T-helper 2 cell treated with Interferon-gamma antibody and Interleukin-4, amounts not matched to agents 100 ng/mL and 5 ng/mL, for 36 hours (primary cell): ENCODE data around the gene HMCN2. TPM values are rescaled to one million over a fixed set of nuclear protein-coding genes. Genes with fewer than 3 reads are reported as not detected.

Source experiments
- intact Hi-C: fragments of 100-400 bp; cut with micrococcal nuclease; formaldehyde crosslinking; loops from one replicate; pipeline ENCODE4 v1.15.1; 2023
- total RNA-seq: library from RNA; stranded (reverse); gene quantifications from 2 replicates; pipeline ENCODE4 v1.2.3, GENCODE V29; 2022

HMCN2 gene
- total RNA-seq, 1 donor from 2014 or later = not detected

DNA sequence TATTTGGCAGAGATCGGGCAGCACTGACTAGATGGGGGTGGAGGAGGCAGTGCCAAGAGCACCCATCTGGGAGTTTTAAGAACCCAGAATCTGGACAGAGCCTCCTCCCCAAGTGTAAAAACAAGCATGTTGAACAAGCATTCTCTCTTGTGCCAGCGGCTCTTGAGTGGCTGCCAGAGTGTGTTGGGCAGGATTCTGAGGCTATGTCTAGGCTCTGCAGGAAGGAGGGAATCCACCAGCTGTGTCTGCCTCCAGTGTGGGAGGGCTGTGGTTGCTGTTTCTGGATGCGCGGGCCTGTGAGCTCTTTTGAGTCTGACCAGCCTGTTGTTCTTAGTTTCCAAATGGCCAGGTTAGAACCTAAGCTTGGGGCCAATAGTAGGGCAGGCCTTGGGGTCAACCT is 39.8 kb downstream of the HMCN2 start:
- intact Hi-C loops = no loop called here

DNA sequence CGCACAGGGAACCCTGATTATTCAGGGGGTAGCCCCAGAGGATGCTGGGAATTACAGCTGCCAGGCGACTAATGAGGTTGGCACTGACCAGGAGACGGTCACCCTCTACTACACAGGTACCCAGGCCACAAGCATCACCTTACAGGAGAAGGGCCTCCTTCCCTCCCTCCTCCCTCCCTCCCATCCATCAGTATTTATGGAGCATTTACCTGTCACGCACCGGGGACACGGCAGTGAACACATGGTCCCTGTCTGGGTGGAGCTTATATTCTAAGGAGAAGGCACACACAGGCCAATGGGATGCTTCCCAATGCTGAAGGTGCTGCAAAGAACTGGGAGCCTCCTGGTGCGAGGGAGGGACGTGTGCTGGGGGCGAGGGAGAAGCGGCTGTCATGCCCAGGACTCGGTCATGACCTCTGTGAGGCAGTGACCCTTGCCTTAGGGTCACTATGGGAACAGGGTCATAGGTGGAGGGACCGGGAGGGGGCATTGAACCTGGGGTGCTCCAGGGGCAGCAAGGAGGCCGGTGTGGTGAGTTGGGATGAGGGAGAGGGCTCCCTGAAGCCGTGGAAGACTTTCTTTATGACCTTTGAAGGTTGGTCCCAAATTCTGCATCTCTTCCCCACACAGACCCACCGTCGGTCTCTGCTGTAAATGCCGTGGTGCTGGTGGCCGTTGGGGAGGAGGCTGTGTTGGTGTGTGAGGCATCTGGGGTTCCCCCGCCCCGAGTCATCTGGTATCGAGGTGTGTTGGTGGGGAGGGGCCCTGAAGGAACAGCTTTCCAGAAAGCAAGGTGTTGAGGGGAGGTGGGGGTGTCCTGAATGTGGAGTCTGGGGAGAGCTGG is 41.5 kb downstream of the HMCN2 start:
- intact Hi-C loops = no loop called here

DNA sequence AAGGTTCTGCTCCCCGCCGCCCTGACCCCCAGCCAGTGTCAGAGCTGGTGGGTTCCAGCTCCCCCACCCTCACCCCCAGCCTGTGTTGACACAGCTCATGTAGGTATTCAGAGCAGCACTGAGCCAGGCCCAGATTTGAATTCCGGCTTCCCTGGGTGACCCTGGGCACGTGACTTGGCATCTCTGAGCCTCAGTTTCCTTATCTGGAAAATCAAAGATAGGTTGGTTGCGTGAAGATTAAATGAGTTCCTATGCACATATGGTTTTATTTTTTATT is 42.0 kb downstream of the HMCN2 start:
- intact Hi-C loops = no loop called here

DNA sequence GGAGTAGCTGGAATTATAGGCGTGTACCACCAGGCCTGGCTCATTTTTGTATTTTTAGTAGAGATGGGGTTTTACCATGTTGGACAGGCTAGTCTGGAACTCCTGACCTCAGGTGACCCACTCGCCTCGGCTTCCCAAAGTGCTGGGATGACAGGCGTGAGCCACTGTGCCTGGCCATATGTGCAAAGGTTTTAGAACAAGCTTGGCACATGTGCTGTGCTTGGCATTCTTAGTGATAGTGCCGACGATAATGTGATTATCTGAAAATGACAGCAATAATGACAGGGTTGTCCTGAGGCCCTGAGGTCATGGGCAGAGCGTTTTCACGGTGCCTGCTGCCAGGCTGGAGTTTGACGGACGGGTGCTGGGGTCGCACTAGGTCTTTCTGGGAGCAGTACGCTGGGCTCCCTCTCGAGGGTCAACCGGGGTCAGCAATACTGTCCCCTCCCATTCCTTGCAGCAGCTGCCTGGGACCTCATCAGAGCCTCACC is 42.6 kb downstream of the HMCN2 start:
- intact Hi-C loops = no loop called here

DNA sequence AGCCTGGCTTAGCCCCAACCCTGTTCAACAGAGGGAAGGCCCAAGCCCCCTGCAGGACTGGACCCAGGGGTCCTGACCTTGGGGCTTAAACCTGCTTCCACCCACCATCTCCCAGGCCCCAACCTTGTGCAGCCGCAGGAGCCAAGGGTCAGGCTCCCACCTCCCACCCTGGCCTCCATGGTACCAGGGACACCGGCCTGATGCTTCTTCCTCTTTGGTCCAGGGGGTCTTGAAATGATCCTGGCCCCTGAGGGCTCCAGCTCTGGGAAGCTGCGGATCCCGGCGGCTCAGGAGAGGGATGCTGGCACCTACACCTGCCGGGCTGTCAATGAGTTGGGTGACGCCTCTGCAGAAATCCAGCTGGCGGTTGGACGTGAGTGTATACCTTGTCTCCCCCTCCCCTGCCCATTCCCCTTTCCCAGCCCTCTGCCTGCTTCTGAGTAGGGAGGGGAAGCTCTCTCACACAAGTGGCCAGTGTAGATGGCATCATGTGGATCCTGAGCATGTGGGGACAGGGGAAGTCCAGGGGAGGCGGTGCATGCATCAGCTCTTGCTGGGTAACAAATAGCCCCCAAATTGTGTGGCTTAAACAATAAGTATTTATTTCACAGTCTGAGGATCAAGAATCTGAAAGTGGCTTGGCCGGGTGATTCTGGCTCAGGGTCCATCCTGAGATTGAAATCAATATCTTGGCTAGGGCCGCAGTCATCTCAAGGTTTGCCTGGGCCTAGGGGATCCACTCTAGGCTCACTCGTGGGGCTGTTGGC is 44.3 kb downstream of the HMCN2 start:
- intact Hi-C loops = no loop called here

DNA sequence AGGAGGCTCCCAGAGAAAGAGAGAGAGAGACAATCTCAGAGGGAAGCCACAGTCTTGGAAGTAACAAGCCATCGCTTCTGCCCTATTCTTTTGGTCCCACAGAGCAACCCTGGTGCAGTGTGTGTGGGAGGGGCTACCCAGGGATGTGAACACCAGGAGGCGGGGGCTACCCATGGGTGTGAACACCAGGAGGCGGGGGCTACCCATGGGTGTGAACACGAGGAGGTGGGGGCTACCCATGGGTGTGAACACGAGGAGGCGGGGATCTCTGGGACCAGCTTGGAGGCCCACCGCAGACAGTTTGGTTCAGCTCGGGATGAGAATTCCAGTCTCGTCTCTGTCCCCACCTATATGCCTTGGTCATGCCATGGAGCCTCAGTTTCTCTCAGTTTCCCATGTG is 44.9 kb downstream of the HMCN2 start:
- intact Hi-C loops = no loop called here

DNA sequence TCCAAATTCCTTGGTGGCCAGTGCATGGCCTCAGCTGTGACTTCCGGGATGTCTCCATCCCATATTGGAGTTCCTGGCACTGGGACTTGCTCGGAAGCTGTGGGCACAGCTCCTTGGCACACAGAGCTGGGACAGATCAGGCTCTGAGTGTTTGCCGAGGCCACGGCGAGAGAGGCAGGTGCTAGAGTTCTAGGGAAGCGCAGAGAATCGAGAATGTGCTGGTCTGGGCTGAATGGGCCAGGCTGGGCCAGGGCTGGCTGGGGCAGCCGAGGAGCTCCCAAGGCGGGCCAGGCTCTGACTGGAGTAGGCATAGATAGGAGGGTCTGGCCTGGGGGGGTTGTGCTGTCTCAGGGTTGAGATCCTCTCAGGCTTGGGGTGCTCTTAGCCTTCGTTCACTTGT is 45.4 kb downstream of the HMCN2 start:
- intact Hi-C loops = no loop called here

DNA sequence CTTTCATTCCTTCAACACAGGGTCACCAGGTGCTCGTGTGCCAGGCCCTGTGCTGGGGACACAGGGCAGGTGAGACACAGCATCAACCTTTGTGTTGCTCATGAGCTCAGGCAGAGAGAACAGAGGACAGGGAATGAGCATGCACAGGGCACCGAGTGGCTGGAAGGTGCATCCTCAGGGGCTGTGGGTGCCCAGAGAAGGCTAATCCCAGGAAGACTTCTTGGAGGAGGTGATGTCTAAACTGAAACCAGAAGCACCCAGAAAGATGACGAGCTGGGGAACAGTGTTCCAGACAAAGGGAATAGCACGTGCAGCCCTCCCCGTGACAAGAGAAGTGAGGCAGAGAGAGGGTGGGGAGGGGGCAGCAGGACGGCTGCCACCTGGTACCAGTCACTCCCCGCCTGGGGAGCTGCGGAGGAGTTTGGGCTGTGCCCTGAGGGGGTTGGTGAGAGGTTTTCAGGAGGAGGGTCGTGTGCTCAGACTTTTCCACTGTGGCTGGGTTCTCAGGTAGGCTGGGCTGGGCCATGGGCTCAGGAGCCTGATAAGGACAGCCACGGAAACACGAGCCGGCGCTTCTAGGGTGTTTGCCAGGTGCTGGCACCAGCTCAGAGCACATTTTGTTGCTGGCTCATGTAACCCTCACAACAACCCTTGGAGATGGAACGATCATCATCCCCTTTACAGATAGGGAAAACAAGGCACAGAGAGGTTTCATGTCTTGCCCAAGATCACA is 46.0 kb downstream of the HMCN2 start:
- intact Hi-C loops = no loop called here

DNA sequence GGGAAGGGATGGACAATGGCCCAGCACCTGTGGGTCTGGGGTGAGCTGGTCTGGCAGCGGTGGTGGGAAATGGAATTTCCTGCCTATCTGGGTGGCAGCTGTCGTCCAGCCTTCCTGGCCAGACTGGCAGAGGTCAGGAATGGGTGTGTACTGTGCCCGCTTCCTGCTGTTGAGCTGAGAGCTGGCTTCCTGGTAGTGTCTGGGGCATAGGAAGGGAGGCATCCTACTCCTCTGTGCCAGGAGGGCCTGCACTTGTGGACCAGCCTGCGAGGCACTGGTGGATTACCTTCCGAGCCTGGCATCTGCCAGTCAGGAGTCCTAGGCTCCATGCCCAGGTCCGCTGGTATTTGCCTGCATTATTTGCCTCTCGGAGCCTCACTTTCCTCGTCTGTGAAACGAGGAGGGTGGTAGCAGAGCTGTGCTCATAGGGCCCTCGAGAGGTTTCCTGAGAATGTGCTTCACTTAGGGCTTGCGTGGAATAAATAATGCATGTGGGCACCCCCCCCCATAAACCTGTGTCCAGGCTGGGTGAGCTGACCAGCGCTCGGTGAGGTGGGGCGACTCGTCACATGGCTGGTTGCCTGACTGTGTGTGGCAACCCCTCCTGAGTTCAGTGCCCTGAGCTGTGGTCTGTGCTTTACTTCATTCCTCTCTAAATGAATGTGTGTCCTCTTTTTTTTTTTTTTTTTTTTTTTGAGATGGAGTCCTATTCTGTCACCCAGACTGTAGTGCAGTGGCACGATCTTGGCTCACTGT is 47.7 kb downstream of the HMCN2 start:
- intact Hi-C loops = no loop called here

DNA sequence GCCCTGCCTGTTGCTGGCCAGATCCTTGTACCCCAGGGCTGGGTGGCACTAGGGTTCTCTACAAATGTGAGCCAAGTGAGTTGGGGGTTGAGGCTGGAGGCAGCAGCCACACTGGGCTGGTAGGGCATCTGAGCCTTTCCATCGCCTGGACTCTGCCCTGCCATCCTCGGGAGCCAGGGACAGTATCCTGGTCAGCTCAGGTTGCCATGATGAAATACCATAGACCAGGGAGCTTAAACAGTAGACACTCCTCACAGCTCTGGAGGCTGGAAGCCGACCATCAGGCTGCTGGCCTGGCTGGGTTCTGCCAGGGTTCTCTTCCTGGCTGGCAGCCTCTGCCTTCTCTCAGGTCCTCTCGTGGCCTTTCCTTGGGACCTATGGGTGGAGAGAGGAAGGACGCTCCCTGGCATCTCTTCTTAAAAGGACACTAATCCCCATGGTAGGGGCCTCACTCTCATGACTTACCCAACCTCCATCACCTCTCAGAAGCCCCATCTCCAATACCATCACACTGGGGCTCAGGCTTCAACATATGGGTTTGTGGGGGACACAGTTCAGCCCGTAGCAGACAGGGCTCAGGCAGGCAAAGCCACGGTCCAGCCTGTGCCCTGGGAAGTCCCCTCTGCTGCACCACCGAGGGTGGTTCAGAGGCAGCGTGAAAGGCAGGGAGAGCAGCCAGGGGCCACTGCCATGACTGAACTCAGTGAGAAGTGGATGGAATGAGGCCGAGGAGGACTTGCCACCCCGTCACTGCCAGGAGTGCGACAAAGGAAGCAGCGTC is 50.1 kb downstream of the HMCN2 start:
- intact Hi-C loops = no loop called here

DNA sequence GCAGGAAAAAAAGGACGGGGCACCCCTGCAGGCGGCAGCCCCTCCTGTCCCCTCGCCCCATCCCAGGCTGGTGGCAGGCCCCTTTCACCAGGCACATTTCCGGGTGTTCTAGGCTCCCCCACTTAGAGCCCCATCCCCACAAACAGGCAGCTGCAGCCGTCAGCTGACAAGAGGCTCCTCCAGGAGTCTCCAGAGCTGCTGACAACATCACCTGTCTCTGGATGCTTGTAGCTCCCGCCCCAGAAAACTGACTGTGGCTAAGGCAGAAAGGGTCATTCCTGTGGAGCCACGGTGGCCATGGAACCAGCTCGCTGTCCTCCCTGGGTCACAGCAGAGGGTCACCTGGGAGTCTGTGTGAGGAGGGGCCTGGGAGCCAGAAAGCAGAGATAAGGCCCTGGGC is 50.9 kb downstream of the HMCN2 start:
- intact Hi-C loops = no loop called here

DNA sequence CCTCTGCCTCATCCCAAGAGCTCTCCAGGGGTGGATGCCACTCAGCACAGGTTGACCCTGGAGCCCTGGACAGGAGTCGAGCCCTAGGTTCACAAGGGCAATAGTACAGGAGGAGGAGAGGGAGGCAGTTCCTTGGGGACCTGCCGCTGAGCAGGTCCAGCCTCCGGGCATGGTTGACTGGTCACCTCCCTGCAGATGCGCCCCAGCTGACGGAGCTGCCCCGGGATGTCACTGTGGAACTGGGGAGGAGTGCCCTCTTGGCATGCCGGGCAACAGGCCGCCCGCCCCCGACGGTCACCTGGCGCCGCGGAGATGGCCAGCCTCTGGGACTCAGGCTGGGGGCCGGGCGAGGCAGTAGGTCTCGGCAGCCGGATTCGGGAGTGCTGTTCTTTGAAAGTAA is 53.7 kb downstream of the HMCN2 start:
- intact Hi-C loops = no loop called here

DNA sequence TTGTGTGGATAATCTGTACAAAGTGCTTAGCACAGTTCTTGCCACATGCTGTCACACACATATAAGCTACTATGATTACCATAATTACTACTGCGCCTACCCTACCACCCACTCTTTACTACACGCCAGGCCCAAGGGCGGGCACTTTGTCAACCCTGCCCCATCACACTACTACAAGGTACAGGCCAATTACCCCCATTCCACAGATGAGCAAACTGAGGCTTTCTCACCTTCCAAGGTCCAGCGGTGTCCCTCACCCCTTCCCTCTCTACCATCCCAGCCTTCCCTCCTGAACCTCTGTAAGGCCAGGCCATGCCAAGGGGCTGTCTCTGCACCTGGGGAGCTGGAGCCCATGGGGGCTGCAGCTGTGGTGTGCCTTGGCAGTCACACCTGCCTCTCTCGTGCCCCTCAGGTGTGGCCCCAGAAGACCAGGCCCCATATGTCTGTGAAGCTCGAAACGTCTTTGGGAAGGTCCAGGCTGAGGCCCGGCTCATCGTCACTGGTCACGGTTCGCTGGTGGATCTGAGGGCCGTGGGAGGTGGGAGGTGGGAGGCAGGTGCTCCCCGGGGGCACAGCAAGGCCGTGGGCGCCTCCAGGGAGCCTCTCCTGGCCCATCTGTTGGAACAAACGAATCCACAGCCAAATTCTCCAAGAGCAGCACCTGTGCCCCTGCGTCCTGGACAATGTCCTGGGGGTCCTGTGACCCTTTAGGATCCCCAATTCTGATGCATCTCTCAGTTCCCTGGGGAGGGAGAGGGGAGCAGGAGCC is 54.6 kb downstream of the HMCN2 start:
- intact Hi-C loops = no loop called here

DNA sequence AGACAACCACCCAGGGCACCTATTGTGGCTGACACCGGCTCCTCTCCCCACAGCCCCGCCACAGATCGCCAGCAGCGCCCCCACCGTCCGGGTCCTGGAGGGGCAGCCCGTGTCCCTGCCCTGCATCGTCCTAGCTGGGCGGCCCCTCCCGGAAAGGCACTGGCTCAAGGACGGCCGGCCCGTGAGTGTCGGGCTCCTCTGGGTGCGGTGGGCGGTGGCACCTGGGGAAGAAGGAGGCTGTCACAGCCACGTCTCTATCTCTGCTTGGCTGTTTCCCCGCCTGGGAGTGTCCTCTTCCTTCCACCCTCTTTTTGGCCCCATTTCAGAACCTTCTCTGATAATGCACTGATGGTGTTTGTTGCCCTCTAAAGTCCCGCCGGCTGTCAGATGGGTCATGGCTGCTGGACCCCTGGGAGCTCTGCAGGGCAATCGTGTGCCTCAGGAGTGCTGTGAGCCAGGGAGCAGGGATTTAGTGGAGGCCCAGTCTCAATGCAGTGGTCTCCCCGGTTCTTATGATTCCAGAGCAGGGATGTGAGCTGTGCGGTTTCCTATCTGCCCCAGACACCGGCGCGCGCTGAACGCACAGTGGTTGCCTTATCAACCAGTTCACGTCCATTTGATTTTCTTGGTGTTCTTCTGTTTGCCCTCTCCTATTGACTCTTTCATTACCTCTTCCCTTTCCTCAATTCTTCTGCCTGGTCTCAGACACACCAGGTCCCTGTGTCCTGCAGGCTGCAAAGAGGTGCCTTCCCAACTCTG is 55.3 kb downstream of the HMCN2 start:
- intact Hi-C loops = no loop called here

DNA sequence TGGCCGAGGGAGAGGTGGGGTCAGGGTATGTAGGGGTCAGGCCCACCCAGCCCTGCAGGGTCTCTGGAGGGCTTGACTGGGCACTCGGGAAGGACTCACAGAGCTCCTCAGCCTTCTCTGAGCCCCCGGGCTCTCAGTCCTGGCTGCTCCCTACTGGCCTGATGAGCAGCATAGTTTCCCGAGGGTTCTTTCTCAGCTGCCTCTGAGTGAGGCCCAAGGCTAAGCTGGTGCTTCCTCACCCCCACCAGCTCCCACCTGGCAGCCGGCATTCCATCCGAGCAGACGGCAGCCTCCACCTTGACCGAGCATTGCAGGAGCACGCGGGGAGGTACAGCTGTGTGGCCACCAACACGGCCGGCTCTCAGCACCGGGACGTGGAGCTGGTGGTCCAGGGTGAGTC is 56.0 kb downstream of the HMCN2 start:
- intact Hi-C loops = no loop called here

DNA sequence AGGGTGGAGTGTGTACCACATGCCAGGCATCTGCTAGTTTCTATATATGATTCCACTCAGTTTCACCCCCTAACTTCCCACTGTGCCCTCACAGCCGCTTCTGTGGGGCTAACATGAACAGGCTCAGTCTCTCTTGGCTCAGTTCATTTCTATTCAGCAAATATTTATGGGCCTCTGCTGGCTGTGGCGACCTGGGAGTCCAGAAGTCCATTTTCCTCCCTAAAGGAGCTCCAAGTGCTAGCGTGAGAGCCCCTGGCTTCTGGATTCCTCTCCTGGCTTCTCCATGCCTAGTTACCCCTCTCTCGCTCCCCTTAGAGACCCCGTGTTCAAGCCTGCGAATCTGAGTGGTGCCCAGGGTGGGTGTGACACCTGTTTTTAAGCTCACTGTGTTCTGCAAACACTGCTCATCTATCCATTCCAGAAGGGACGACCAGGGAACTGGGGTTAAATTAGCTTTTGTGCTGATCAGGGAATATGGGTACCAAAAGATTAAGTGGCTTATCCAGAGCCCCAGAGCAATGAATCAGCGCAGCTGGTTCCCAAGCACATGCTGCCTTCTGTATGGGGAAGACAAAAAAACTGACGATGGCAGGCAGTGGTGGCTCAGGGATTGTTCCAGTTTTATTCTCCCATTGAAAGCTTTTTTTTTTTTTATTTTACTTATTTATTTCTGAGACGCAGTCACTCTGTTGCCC is 57.6 kb downstream of the HMCN2 start:
- intact Hi-C loops = no loop called here

DNA sequence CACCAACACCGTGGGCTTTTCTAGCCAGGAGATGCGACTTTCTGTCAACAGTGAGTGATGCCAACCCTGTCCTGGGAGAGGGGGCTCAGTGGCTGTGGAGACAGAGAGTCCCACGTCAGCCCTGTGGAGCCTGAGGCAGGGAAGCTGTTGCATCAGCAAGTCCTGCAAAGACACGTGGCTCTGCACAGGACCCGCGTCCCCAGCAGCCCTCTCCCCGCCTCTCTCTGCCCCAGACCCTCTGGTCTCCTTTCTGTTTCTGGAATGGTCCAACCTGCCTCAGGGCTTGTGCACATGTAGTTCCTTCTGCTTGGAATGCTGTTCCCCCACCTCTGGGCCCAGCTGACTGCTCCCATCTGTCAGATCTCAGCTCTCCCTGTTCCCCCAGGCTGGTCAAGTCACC is 60.4 kb downstream of the HMCN2 start:
- intact Hi-C loops = no loop called here

DNA sequence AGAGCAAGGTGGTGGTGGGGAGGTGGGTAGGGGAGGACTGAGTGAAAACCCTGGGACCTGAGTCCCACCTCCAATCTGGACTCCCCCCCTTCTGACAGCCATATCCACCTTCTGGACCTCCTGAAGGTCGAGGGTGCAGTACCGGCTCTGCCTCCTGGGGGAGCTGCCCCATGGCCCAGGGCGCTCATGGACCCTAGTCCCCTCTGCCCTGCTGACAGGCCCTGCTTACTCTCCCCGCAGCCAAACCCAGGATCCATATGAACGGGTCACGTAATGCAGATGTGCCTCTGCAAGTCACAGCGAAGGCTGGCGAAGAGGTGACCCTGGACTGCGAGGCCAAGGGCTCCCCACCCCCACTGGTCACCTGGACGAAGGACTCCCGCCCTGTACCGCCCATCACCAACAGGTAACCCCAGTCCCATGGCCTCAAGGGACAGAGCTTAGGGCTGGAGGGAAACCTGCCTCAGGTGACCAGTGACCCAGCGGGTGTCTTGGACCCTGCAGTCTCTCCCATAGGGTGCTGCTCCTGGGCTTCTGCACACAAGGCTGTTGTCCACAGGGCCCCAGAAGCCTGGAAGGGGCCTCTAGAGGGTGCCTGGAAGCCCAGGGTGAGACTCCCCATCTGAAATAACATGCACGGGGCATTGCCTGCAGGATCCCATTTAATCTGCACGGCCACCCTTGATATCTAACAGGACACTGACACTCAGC is 61.7 kb downstream of the HMCN2 start:
- intact Hi-C loops = no loop called here
